GM12873 (cell line): Measurements from ENCODE around the gene PDCL2.

Experiments used
- CTCF ChIP-seq: IDR thresholded peaks from 2 replicates; pipeline ENCODE4 v1.5.1; 2012; ENCODE audit warnings: low read depth, mild to moderate bottlenecking, moderate library complexity, low read length, control low read depth; ENCODE audit not compliant: insufficient read depth; ENCODE audit errors: missing control alignments

Gene PDCL2

GRCh38 chr4:55611358-55612059 lies 19.5 kb upstream of the PDCL2 start:
- TF ChIP-seq CTCF, result no peak

GRCh38 chr4:55610381-55610780 lies 18.3 kb upstream of the PDCL2 start:
- TF ChIP-seq CTCF, result no peak

GRCh38 chr4:55609393-55609866 lies 17.4 kb upstream of the PDCL2 start:
- TF ChIP-seq CTCF, result no peak

GRCh38 chr4:55608591-55608990 lies 16.5 kb upstream of the PDCL2 start:
- TF ChIP-seq CTCF, result no peak

- no peak for TF ChIP-seq CTCF
Measured at GRCh38 chr4:55604996-55605395, 13.0 kb upstream of the PDCL2 start.

GRCh38 chr4:55600640-55601039 lies 8.6 kb upstream of the PDCL2 start:
- TF ChIP-seq CTCF, result no peak

- TF ChIP-seq CTCF, result no peak
Measured at GRCh38 chr4:55598641-55599040, 6.6 kb upstream of the PDCL2 start.

GRCh38 chr4:55588160-55588559 lies 3.9 kb downstream of the PDCL2 start:
- no peak for TF ChIP-seq CTCF
